Stimulated activated CD4-positive, alpha-beta T cell treated with anti-CD3 and anti-CD28 coated beads, Interleukin-12 subunit alpha, Interleukin-12 subunit beta, amount 100 ng/mL, for 4 hours (primary cell): Measurements from ENCODE around the gene ETHE1.

ENCODE experiments used
- DNase-seq: peaks from one replicate; pipeline ENCODE4 v3.0.0-alpha.2; 2020

The ETHE1 gene

GRCh38 chr19:43526884-43527859 is at the start of gene ETHE1:
Gene ETHE1, minus strand, starts transcription at chr19:43527201. Its CDS starts 24 bp downstream, at chr19:43527177.
- peak; percentile 74 for DNase-seq

- DNase-seq = no peak
Measured at GRCh38 chr19:43575955-43576878, 49.2 kb upstream of the ETHE1 start.

- peak; percentile 93 for DNase-seq
Measured at GRCh38 chr19:43575156-43575950, 48.4 kb upstream of the ETHE1 start, which contains the start of the genes PINLYP and XRCC1. Gene PINLYP, plus strand, starts transcription at chr19:43575801. Its CDS starts 1,391 bp downstream, at chr19:43577192. Gene XRCC1, minus strand, starts transcription at chr19:43575527. Its CDS starts 69 bp downstream, at chr19:43575458.

GRCh38 chr19:43574424-43575155 is 47.6 kb upstream of the ETHE1 start:
- DNase-seq = no peak

- no peak for DNase-seq
Measured at GRCh38 chr19:43572171-43572588, 45.2 kb upstream of the ETHE1 start.

GRCh38 chr19:43570174-43570791 is 43.3 kb upstream of the ETHE1 start:
- no peak for DNase-seq

GRCh38 chr19:43569657-43570056 is 42.7 kb upstream of the ETHE1 start:
- no peak for DNase-seq

GRCh38 chr19:43564800-43565199 is 37.8 kb upstream of the ETHE1 start:
- DNase-seq = no peak

- no peak for DNase-seq
Measured at GRCh38 chr19:43563816-43564457, 36.9 kb upstream of the ETHE1 start.

GRCh38 chr19:43562698-43563241 is 35.8 kb upstream of the ETHE1 start:
- peak; percentile 50 for DNase-seq

GRCh38 chr19:43562226-43562697 is 35.3 kb upstream of the ETHE1 start:
- DNase-seq = no peak

GRCh38 chr19:43561139-43561970 is 34.4 kb upstream of the ETHE1 start:
- no peak for DNase-seq

GRCh38 chr19:43560687-43561086 is 33.7 kb upstream of the ETHE1 start:
- DNase-seq = no peak

GRCh38 chr19:43555185-43555770 is 28.3 kb upstream of the ETHE1 start:
- peak; percentile 78 for DNase-seq

- DNase-seq = no peak
Measured at GRCh38 chr19:43554317-43554895, 27.4 kb upstream of the ETHE1 start.

GRCh38 chr19:43553656-43554055 is 26.7 kb upstream of the ETHE1 start:
- no peak for DNase-seq

GRCh38 chr19:43552616-43553015 is 25.6 kb upstream of the ETHE1 start:
- DNase-seq = no peak

GRCh38 chr19:43552198-43552450 is 25.1 kb upstream of the ETHE1 start:
- DNase-seq = no peak
